Sigmoid colon (tissue), 7 donors: Measurements from ENCODE around the gene MRPS12. TPM values are rescaled to one million over a fixed set of nuclear protein-coding genes. Genes with fewer than 3 reads are reported as not detected.

Experiments
- DNase-seq: peaks from one replicate; pipeline ENCODE4 v3.0.0-alpha.2; 2019
- H3K27ac ChIP-seq, 4 donors: fragments of 200-600 bp; sonication (generic); one replicate each; pipeline ENCODE4 v1.5.1; 2016 to 2019; ENCODE audit warnings: mild to moderate bottlenecking in 1 of 4
- H3K27me3 ChIP-seq, 3 donors: fragments of 200-600 bp; sonication (generic); one replicate each; pipeline ENCODE4 v1.5.1; 2019; ENCODE audit warnings: mild to moderate bottlenecking in 1 of 3
- H3K36me3 ChIP-seq, 4 donors: fragments of 200-600 bp; sonication (generic); one replicate each; pipeline ENCODE4 v1.5.1; 2016 to 2019
- H3K4me1 ChIP-seq, 4 donors: fragments of 200-600 bp; sonication (generic); one replicate each; pipeline ENCODE4 v1.5.1; 2017 to 2019
- H3K4me3 ChIP-seq, 4 donors: fragments of 200-600 bp; sonication (generic); one replicate each; pipeline ENCODE4 v1.5.1; 2017 to 2019; ENCODE audit warnings: mild to moderate bottlenecking in 2 of 4, moderate library complexity in 1 of 4
- H3K9me3 ChIP-seq, 4 donors: fragments of 200-600 bp in 3 of 4; sonication (generic) in 3 of 4; one replicate each; pipeline versions ENCODE4 v1.5.1 to v1.6.1; 2013 to 2019
- CTCF ChIP-seq, 4 experiments: fragments of 450-650 bp in 3 of 4; fragments of 200-600 bp in 1 of 4; IDR thresholded peaks; one replicate each; pipeline ENCODE4 v1.5.1; 2016 to 2019; ENCODE audit warnings: antibody characterized with exemption in 4 of 4, mild to moderate bottlenecking in 3 of 4, moderate library complexity in 2 of 4
- EP300 ChIP-seq, 4 donors: sonication (generic); formaldehyde crosslinking; IDR thresholded peaks; one replicate each; pipeline ENCODE4 v1.6.1; 2017; ENCODE audit warnings: antibody characterized with exemption in 4 of 4
- POLR2A ChIP-seq, 2 donors: fragments of 450-650 bp; IDR thresholded peaks; one replicate each; pipeline ENCODE4 v1.6.1; 2016; ENCODE audit warnings: antibody characterized with exemption in 2 of 2, mild to moderate bottlenecking in 2 of 2, moderate library complexity in 2 of 2
- POLR2AphosphoS5 ChIP-seq, 4 donors: sonication (generic); formaldehyde crosslinking; IDR thresholded peaks; one replicate each; pipeline ENCODE4 v1.6.1; 2017; ENCODE audit warnings: antibody characterized with exemption in 4 of 4
- WGBS, 2 donors: extraction: QIAGEN DNeasy Blood & Tissue Kit; methylation state at CpG; one replicate each; pipeline ENCODE4 v1.1.7; 2013; 5-methylcytosine and 5-hydroxymethylcytosine counted together
- intact Hi-C: fragments of 100-400 bp; cut with DNase I; formaldehyde crosslinking; loops from one replicate; pipeline ENCODE4 v1.15.1; 2023
- polyA plus RNA-seq, 3 donors: library from polyadenylated mRNA; stranded (reverse); fragments of 200-250 nt; gene quantifications; one replicate each; pipeline ENCODE4 v1.2.3, GENCODE V29; 2013
- total RNA-seq, 4 donors: library from RNA; depleted of rRNA; stranded (reverse); fragments of >200 nt; gene quantifications; one replicate each; pipeline ENCODE4 v1.1.0, GENCODE V29; 2016
- donor health status: healthy with polysubstance abuse.
- donor health status: Bipolar disorder and iron deficiency.
- donor health status: healthy.

MRPS12 gene
- total and polyA plus RNA-seq, 7 donors, result 25.0 to 74.4 (median 30.7) TPM

GRCh38 chr19:38920602-38921419, 9.9 kb upstream of the MRPS12 start:
- WGBS, 2 donors, result 82 to 83% methylated on average over 14 of the region's 14 CpGs
- TF ChIP-seq POLR2AphosphoS5 (IDR thresholded peaks at IDR 0.05) (no peak), EP300 (IDR thresholded peaks at IDR 0.05) (no peak), CTCF (IDR thresholded peaks at IDR 0.05) (no peak), POLR2A (IDR thresholded peaks at IDR 0.05) (no peak)
- peaks cover 0 to 38% (median 7%) of the 10 kb centered on the region in 4 donors for H3K36me3 ChIP-seq
- H3K9me3 ChIP-seq, result no peaks in the 10 kb centered on the region
- no peak for DNase-seq
- no peak overlapping the region for H3K27ac ChIP-seq
- intact Hi-C loops, result no loop called here
- no peak overlapping the region for H3K4me3 ChIP-seq
- no peaks in the 10 kb centered on the region for H3K4me1 ChIP-seq
- H3K27me3 ChIP-seq, result no peaks in the 10 kb centered on the region

GRCh38 chr19:38921420-38922274, 9.1 kb upstream of the MRPS12 start:
- 93 to 96% methylated on average over 20 of the region's 20 CpGs for WGBS, 2 donors

GRCh38 chr19:38922482-38922881, 8.3 kb upstream of the MRPS12 start:
- H3K27ac ChIP-seq, result no peak overlapping the region
- no peaks in the 10 kb centered on the region for H3K4me1 ChIP-seq
- no peak for TF ChIP-seq EP300 (IDR thresholded peaks at IDR 0.05)
- TF ChIP-seq POLR2A (IDR thresholded peaks at IDR 0.05), result no peak
- TF ChIP-seq CTCF (IDR thresholded peaks at IDR 0.05), result no peak
- no peak for TF ChIP-seq POLR2AphosphoS5 (IDR thresholded peaks at IDR 0.05)
- intact Hi-C loops, result no loop called here
- no peaks in the 10 kb centered on the region for H3K9me3 ChIP-seq
- H3K4me3 ChIP-seq, result no peak overlapping the region
- H3K27me3 ChIP-seq, result no peaks in the 10 kb centered on the region
- DNase-seq, result no peak
- H3K36me3 ChIP-seq, result peaks cover 0 to 43% (median 7%) of the 10 kb centered on the region in 4 donors
- WGBS, 2 donors, result 96 to 98% methylated on average over 5 of the region's 5 CpGs

More at GRCh38 chr19:38921420-38922274, 9.1 kb upstream of the MRPS12 start:
- Histone ChIP-seq H3K27ac (no peak overlapping the region), H3K27me3 (no peaks in the 10 kb centered on the region), H3K9me3 (no peaks in the 10 kb centered on the region), H3K36me3 (peaks cover 0 to 43% (median 7%) of the 10 kb centered on the region in 4 donors), H3K4me3 (no peak overlapping the region), H3K4me1 (no peaks in the 10 kb centered on the region)
- DNase-seq, result no peak
- TF ChIP-seq POLR2A (IDR thresholded peaks at IDR 0.05), result no peak
- TF ChIP-seq EP300 (IDR thresholded peaks at IDR 0.05), result no peak
- no peak for TF ChIP-seq CTCF (IDR thresholded peaks at IDR 0.05)
- no peak for TF ChIP-seq POLR2AphosphoS5 (IDR thresholded peaks at IDR 0.05)
- intact Hi-C loops, result no loop called here

- Histone ChIP-seq H3K4me3 (no peak overlapping the region), H3K36me3 (peaks cover 0 to 43% (median 7%) of the 10 kb centered on the region in 4 donors), H3K27ac (no peak overlapping the region), H3K9me3 (no peaks in the 10 kb centered on the region), H3K27me3 (no peaks in the 10 kb centered on the region), H3K4me1 (peaks cover 0 to 1% (median 0%) of the 10 kb centered on the region in 4 donors)
- TF ChIP-seq CTCF (IDR thresholded peaks at IDR 0.05), result no peak
- no peak for TF ChIP-seq POLR2AphosphoS5 (IDR thresholded peaks at IDR 0.05)
- no peak for TF ChIP-seq EP300 (IDR thresholded peaks at IDR 0.05)
- TF ChIP-seq POLR2A (IDR thresholded peaks at IDR 0.05), result no peak
- intact Hi-C loops, result no loop called here
- 93 to 97% methylated on average over 7 of the region's 7 CpGs for WGBS, 2 donors
- no peak for DNase-seq
These were observed 6.4 kb upstream of the MRPS12 start for GRCh38 chr19:38924388-38924787.
